GM23338 (cell line): ENCODE data around the gene RO60.
"Not testable (repeated sequence)": the region's sequence is repeated elsewhere in the genome, so short reads cannot be mapped to it uniquely, and the experiment has no call there.

ENCODE experiments used
- CREB1 ChIP-seq: fragments of 250-450 bp; sonication (Bioruptor Pico); IDR thresholded peaks from 2 replicates; pipeline ENCODE4 v1.5.0; 2020; ENCODE audit warnings: low read depth, mild to moderate bottlenecking, moderate library complexity
- EZH2 ChIP-seq: fragments of 200-600 bp; sonication (generic); IDR thresholded peaks from one replicate; pipeline ENCODE4 v1.8.0; 2017; ENCODE audit warnings: antibody characterized with exemption, mild to moderate bottlenecking, low read depth; ENCODE audit not compliant: unreplicated experiment
- EZH2phosphoT487 ChIP-seq: fragments of 200-600 bp; sonication (generic); IDR thresholded peaks from one replicate; pipeline ENCODE4 v1.8.1; 2018; ENCODE audit warnings: antibody characterized with exemption; ENCODE audit not compliant: unreplicated experiment
- JUNB ChIP-seq: IDR thresholded peaks from one replicate; pipeline ENCODE4 v1.6.1; 2016; ENCODE audit warnings: antibody characterized with exemption; ENCODE audit not compliant: unreplicated experiment
- NANOG ChIP-seq: IDR thresholded peaks from 2 replicates; pipeline ENCODE4 v1.6.1; 2016; ENCODE audit warnings: antibody characterized with exemption, borderline replicate concordance
- POLR2AphosphoS5 ChIP-seq: IDR thresholded peaks from 2 replicates; pipeline ENCODE4 v1.6.1; 2016; ENCODE audit warnings: antibody characterized with exemption, low read depth
- ZNF114 ChIP-seq: fragments of 250-450 bp; sonication (Bioruptor Pico); IDR thresholded peaks from 2 replicates; pipeline ENCODE4 v1.5.0; 2020; ENCODE audit warnings: mild to moderate bottlenecking, moderate library complexity
- TF ChIP-seq, protein P1 (sequence below): IDR thresholded peaks from one replicate; pipeline ENCODE4 v1.6.1; 2018; ENCODE audit warnings: antibody characterized with exemption; ENCODE audit not compliant: unreplicated experiment
- TF ChIP-seq, protein P2 (sequence below), 2 experiments: fragments of 200-600 bp in 1 of 2; sonication (generic) in 1 of 2; conservative IDR thresholded peaks; 2 replicates each; pipeline versions ENCODE4 v1.5.1 to v1.6.1; 2016 to 2017; ENCODE audit warnings: antibody characterized with exemption in 2 of 2, low read depth in 2 of 2, mild to moderate bottlenecking in 2 of 2, moderate library complexity in 1 of 2
- TF ChIP-seq, protein P3 (sequence below): IDR thresholded peaks from 2 replicates; pipeline ENCODE4 v1.6.1; 2016; ENCODE audit warnings: antibody characterized with exemption

DNA sequence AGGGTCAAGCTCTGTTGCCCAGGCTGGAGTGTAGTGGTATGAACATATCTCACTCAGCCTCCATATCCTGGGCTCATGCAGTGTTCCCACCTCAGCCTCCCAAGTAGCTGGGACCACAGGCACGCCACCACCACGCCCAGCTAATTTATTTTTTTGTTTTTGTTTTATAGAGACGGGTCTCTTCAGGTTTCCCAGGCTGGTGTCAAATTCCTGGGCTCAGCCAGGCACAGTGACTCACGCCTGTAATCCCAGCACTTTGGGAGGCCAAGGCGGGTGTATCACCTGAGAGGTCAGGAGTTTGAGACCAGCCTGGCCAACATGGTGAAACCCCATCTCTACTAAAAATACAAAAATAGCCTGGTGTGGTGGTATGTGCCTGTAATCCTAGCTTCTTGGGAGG lies 10.5 kb upstream of the RO60 start:
- TF ChIP-seq, protein P1, sequence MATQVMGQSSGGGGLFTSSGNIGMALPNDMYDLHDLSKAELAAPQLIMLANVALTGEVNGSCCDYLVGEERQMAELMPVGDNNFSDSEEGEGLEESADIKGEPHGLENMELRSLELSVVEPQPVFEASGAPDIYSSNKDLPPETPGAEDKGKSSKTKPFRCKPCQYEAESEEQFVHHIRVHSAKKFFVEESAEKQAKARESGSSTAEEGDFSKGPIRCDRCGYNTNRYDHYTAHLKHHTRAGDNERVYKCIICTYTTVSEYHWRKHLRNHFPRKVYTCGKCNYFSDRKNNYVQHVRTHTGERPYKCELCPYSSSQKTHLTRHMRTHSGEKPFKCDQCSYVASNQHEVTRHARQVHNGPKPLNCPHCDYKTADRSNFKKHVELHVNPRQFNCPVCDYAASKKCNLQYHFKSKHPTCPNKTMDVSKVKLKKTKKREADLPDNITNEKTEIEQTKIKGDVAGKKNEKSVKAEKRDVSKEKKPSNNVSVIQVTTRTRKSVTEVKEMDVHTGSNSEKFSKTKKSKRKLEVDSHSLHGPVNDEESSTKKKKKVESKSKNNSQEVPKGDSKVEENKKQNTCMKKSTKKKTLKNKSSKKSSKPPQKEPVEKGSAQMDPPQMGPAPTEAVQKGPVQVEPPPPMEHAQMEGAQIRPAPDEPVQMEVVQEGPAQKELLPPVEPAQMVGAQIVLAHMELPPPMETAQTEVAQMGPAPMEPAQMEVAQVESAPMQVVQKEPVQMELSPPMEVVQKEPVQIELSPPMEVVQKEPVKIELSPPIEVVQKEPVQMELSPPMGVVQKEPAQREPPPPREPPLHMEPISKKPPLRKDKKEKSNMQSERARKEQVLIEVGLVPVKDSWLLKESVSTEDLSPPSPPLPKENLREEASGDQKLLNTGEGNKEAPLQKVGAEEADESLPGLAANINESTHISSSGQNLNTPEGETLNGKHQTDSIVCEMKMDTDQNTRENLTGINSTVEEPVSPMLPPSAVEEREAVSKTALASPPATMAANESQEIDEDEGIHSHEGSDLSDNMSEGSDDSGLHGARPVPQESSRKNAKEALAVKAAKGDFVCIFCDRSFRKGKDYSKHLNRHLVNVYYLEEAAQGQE, result not testable (repeated sequence)
- TF ChIP-seq, protein P2, sequence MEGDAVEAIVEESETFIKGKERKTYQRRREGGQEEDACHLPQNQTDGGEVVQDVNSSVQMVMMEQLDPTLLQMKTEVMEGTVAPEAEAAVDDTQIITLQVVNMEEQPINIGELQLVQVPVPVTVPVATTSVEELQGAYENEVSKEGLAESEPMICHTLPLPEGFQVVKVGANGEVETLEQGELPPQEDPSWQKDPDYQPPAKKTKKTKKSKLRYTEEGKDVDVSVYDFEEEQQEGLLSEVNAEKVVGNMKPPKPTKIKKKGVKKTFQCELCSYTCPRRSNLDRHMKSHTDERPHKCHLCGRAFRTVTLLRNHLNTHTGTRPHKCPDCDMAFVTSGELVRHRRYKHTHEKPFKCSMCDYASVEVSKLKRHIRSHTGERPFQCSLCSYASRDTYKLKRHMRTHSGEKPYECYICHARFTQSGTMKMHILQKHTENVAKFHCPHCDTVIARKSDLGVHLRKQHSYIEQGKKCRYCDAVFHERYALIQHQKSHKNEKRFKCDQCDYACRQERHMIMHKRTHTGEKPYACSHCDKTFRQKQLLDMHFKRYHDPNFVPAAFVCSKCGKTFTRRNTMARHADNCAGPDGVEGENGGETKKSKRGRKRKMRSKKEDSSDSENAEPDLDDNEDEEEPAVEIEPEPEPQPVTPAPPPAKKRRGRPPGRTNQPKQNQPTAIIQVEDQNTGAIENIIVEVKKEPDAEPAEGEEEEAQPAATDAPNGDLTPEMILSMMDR (conservative IDR thresholded peaks at IDR 0.05; ENCODE audit: low read depth in 2 of 2), result not testable (repeated sequence)
- TF ChIP-seq ZNF114 (CRISPR knock-in tag); EZH2; POLR2AphosphoS5; EZH2phosphoT487; CREB1 (CRISPR knock-in tag); JUNB; NANOG: not testable (repeated sequence)
- TF ChIP-seq, protein P3, sequence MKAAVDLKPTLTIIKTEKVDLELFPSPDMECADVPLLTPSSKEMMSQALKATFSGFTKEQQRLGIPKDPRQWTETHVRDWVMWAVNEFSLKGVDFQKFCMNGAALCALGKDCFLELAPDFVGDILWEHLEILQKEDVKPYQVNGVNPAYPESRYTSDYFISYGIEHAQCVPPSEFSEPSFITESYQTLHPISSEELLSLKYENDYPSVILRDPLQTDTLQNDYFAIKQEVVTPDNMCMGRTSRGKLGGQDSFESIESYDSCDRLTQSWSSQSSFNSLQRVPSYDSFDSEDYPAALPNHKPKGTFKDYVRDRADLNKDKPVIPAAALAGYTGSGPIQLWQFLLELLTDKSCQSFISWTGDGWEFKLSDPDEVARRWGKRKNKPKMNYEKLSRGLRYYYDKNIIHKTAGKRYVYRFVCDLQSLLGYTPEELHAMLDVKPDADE, result not testable (repeated sequence)
